ENCODE measurements around the gene L3MBTL3.
"Not testable (repeated sequence)": the region's sequence is repeated elsewhere in the genome, so short reads cannot be mapped to it uniquely, and the experiment has no call there.

Gene L3MBTL3

DNA sequence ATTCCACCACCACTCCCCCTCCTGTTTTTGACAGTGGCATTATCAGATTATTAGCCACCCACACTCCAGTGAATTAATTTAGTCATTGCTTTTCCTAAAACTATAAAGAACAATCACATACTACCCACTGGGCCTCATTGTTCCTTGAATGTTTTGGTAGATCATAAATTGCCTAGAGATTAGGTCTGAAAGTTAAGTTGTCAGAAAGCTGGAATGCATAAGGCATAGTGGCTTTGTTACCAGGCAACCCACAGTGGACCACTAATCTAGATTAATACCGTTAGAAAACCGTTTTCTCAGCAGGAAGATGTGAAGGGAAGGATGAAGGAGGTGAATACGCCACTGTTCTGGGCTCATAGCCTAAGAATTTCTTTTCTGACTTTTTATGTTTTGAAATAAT is 128.7 kb downstream of the L3MBTL3 start:
- no peak for TF ChIP-seq CTCF (conservative IDR thresholded peaks at IDR 0.05; ENCODE audit: low read depth, low read length)

GRCh38 chr6:130148181-130148580 is 129.8 kb downstream of the L3MBTL3 start:
- TF ChIP-seq CTCF (conservative IDR thresholded peaks at IDR 0.05; ENCODE audit: low read depth, low read length), result peak; percentile 25
- H3K4me3 ChIP-seq (ENCODE audit: low read length), result no peak overlapping the region
- no peak for DNase-seq (ENCODE audit: low read depth)

More for the DNA sequence above, 128.7 kb downstream of the L3MBTL3 start:
- H3K4me3 ChIP-seq (ENCODE audit: low read length), result no peak overlapping the region
- DNase-seq (ENCODE audit: low read depth), result peak; percentile 67

DNA sequence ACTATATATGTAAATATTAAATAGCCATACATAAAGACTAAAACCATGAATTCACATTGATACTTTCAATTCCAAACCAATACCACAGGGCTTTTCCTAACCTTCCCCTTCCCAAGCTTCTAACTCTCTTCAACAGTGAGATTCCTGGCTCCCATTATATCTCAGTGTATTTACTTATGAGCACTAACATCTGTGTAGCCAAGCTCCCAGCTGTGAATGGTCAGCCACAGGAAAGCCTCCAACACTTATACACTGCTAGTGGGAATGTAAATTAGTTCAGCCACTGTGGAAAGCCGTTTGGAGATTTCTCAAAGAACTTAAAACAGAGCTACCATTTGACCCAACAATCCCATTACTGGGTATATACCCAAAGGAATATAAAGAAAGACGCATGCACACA is 130.6 kb downstream of the L3MBTL3 start:
- DNase-seq (ENCODE audit: low read depth); H3K4me3 ChIP-seq (ENCODE audit: low read length): not testable (repeated sequence)

DNA sequence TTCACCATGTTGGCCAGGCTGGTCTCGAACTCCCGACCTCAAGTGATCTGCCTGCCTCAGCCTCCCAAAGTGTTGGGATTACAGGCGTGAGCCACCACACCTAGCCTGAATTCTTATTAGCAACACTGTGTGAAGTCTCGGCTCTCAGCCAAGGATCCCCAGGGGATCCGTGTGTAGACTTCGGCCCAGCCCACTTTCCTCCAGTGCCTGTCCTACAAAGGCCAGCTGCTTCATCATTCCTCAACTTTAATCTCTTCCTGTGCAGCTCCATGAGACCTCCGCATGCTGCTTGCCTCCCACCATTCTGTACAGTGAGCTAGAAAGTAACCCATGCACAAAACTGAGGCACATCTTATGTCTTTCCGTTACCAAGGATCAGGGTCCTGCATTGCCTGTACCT is 132.5 kb downstream of the L3MBTL3 start:
- H3K4me3 ChIP-seq (ENCODE audit: low read length), result no peak overlapping the region
- no peak for TF ChIP-seq CTCF (conservative IDR thresholded peaks at IDR 0.05; ENCODE audit: low read depth, low read length)
- DNase-seq (ENCODE audit: low read depth), result no peak

GRCh38 chr6:130152908-130153510 is 134.6 kb downstream of the L3MBTL3 start:
- no peak for TF ChIP-seq CTCF (conservative IDR thresholded peaks at IDR 0.05; ENCODE audit: low read depth, low read length)
- H3K4me3 ChIP-seq (ENCODE audit: low read length), result no peak overlapping the region
- DNase-seq (ENCODE audit: low read depth), result peak; percentile 93

GRCh38 chr6:130156908-130157307 is 138.5 kb downstream of the L3MBTL3 start:
- H3K4me3 ChIP-seq (ENCODE audit: low read length), result no peak overlapping the region
- no peak for TF ChIP-seq CTCF (conservative IDR thresholded peaks at IDR 0.05; ENCODE audit: low read depth, low read length)
- no peak for DNase-seq (ENCODE audit: low read depth)

DNA sequence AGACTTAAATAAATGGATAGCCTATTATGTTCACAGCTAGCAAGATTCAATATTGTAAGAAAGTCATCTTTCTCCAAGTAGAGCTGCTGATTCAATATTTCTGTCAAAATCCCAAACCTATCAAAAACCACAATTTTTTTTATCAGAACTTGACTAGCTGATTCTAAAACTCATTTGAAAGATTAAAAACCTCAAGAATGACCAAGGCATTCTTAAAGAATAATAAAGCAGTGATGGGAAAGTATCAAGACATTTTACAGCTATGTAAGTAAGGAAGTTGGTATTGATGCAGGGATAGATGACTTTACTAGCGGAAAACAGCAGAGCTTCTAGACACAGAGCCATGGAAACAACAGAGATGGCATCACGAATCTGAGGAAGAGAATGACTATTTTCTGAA is 139.7 kb downstream of the L3MBTL3 start:
- H3K4me3 ChIP-seq (ENCODE audit: low read length), result no peak overlapping the region
- TF ChIP-seq CTCF (conservative IDR thresholded peaks at IDR 0.05; ENCODE audit: low read depth, low read length), result no peak
- DNase-seq (ENCODE audit: low read depth), result no peak
